Epithelial cell of proximal tubule (primary cell): ENCODE data around the gene GSPT2. TPM values are rescaled to one million over a fixed set of nuclear protein-coding genes. Genes with fewer than 3 reads are reported as not detected.
A peak's percentile ranks its signal among the peaks of the same experiment; 100 is the strongest.

Source experiments
- DNase-seq: peaks from one replicate; pipeline ENCODE4 v3.0.0-alpha.2; 2011; ENCODE audit warnings: low read depth
- H3K4me3 ChIP-seq: 2 replicates; pipeline ENCODE4 v1.5.1; 2011; ENCODE audit warnings: low read depth, mild to moderate bottlenecking, low read length
- CTCF ChIP-seq: conservative IDR thresholded peaks from 2 replicates; pipeline ENCODE4 v1.5.1; 2012; ENCODE audit warnings: low read depth, mild to moderate bottlenecking, low read length
- total RNA-seq: library from RNA; depleted of rRNA; stranded (reverse); fragments of >200 nt; gene quantifications from 2 replicates; pipeline ENCODE4 v1.2.3, GENCODE V29; 2015

The GSPT2 gene
- total RNA-seq, 1 donor from 2014 or later = 6.4 TPM

GRCh38 chrX:51742586-51742985 is 656 bp upstream of the GSPT2 start:
- no peak for DNase-seq
- no peak for TF ChIP-seq CTCF
- H3K4me3 ChIP-seq = peak overlapping the region; percentile 72

- TF ChIP-seq CTCF = no peak
- H3K4me3 ChIP-seq = no peak overlapping the region
- no peak for DNase-seq
Observed at GRCh38 chrX:51747671-51748070, 4.4 kb downstream of the GSPT2 start.

GRCh38 chrX:51759055-51759839 is 16.0 kb downstream of the GSPT2 start:
- DNase-seq = no peak
- no peak overlapping the region for H3K4me3 ChIP-seq
- no peak for TF ChIP-seq CTCF

GRCh38 chrX:51760657-51761056 is 17.4 kb downstream of the GSPT2 start:
- DNase-seq = no peak
- H3K4me3 ChIP-seq = no peak overlapping the region
- TF ChIP-seq CTCF = no peak

GRCh38 chrX:51766546-51766945 is 23.3 kb downstream of the GSPT2 start:
- no peak for DNase-seq
- TF ChIP-seq CTCF = no peak
- no peak overlapping the region for H3K4me3 ChIP-seq

GRCh38 chrX:51776851-51777250 is 33.6 kb downstream of the GSPT2 start:
- H3K4me3 ChIP-seq = no peak overlapping the region
- DNase-seq = no peak
- TF ChIP-seq CTCF = no peak

- TF ChIP-seq CTCF = no peak
- no peak for DNase-seq
- no peak overlapping the region for H3K4me3 ChIP-seq
Observed at GRCh38 chrX:51779306-51779705, 36.1 kb downstream of the GSPT2 start.
